ENCODE results near the gene CRX.

DNA sequence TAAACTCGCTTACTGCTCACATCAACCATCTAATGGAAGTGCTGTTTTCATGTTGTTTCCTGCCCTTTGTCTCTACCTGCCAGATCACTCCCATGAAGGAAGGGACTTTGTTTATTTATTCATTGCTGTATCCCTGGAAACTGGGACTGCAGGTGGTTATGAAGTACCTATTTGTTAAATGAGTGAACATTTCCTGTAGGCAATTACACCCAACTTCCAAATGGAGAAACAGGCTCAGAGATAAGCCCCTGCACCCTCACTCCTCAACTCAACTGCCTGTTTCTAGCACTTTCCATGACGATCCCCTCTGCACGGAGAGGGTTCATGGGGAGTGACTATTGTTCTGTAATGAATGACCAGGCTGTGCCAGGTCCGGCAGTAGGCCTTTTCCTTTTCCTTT lies 45.2 kb upstream of the CRX start:
- TF ChIP-seq, protein P1, sequence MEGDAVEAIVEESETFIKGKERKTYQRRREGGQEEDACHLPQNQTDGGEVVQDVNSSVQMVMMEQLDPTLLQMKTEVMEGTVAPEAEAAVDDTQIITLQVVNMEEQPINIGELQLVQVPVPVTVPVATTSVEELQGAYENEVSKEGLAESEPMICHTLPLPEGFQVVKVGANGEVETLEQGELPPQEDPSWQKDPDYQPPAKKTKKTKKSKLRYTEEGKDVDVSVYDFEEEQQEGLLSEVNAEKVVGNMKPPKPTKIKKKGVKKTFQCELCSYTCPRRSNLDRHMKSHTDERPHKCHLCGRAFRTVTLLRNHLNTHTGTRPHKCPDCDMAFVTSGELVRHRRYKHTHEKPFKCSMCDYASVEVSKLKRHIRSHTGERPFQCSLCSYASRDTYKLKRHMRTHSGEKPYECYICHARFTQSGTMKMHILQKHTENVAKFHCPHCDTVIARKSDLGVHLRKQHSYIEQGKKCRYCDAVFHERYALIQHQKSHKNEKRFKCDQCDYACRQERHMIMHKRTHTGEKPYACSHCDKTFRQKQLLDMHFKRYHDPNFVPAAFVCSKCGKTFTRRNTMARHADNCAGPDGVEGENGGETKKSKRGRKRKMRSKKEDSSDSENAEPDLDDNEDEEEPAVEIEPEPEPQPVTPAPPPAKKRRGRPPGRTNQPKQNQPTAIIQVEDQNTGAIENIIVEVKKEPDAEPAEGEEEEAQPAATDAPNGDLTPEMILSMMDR (IDR thresholded peaks at IDR 0.05; ENCODE audit: extremely low read depth in 1 of 2, insufficient read depth in 1 of 2, low read depth in 1 of 2, low read length in 2 of 2) = no peak
- no peak for TF ChIP-seq EZH2 (IDR thresholded peaks at IDR 0.05; ENCODE audit: borderline replicate concordance, low read depth, low read length, severe bottlenecking)
- TF ChIP-seq POLR2AphosphoS5 (IDR thresholded peaks at IDR 0.05; ENCODE audit: insufficient read depth, low read depth, low read length) = no peak
- TF ChIP-seq GATA2 (IDR thresholded peaks at IDR 0.05; ENCODE audit: insufficient read depth, insufficient read length, low read depth, low read length) = no peak
- no peak for TF ChIP-seq FOS (IDR thresholded peaks at IDR 0.05; ENCODE audit: borderline replicate concordance, insufficient read depth, low read length)
- no peak for TF ChIP-seq POLR2A (IDR thresholded peaks at IDR 0.05; ENCODE audit: low read depth, low read length)
